GM18870 (cell line): ENCODE measurements around the gene B4GALT2.

ENCODE experiments used
- ATAC-seq: cut with Tn5 transposase; IDR thresholded peaks from one replicate; pipeline ENCODE4 v1.9.1; 2021; ENCODE audit warnings: moderate library complexity; ENCODE audit not compliant: unreplicated experiment

The B4GALT2 gene

DNA sequence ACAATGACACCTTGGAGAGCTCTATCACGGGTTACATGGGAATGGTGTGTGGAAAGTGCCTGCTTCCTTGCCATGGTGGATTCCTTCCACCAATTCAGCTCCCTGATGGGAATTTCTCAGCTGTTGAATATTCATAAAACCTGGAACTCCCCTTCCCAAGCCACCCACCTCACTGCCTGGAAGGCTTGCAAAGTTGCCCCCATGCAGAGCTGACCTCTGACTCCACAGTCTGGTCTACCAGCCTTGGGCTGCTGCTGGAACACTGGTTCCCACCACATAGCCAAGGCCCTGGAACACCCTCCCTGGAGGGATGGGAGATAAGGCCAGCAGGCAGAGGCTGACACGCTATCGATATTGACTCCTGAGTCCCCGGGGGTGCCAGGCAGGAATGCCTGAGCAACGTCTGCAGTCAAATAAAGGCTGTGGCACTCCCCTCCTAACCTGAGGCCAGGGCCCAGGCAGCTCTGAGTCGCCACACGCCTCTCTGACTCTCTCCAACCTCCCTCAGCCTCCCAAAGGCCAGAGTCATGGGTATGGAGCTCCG lies 21.2 kb downstream of the B4GALT2 start:
- ATAC-seq = no peak

DNA sequence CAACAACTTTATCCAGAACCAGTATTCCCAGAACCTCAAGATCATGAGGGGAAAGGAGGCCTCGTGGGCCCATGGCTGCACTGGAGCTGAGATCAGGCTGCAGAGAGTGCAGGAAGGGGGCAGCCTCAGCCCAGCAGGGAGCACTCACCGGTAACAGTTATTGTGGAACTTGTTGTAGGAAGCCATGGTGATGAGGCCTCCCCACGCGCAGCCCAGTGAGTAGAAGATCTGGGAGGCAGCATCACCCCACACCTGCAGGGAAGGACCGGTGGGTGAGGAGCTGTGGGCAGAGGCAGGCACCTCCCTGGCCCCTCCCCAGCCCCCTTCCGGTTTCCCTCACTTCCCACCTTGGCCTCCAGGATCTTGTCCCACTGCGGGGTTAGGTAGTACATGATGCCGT lies 23.2 kb downstream of the B4GALT2 start:
- no peak for ATAC-seq

DNA sequence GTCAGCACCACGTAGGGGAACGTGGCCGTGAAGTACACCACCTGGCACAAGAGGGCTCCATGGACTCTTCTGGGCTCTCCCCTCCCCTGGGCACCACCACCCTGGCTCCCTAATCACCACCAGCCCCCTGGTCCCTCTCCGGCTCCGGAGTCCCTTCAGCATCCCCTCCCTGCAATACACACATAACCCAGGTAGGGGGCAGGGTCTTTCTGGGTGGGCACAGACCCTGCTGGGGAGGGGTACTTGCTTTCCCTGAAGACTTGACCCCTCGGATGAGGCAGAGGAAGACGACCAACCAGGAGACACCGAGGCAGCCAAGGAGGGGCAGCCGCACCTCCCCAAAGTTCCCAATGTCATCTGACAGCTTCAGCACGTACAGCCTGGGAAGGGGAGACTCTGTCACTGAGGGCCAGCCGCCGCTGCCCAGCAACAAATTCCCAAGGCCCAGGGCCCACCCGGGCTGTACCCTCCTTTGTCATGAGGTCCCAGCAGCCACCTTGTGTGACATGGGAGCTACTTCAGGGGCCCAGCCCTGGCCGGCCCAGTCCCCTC lies 23.7 kb downstream of the B4GALT2 start:
- ATAC-seq = no peak

DNA sequence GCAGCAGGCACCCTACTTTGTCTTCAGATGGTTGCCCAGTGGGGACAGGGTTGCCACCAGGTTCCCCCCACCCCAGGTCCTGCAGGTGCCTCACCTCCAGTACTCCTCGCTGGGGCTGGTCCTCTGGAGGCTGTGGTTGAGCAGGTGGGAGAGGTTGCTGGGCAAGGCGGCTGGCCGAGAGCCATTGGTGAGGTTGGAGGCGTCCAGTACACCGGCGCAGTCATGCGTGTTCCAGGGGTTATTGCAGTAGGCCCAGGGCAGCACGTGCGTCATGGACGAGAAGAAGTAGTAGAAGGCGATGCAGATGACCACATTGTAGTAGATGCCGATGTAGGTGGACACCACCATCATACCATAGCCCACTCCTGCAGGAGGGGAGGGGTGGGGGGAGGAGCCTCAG lies 29.2 kb downstream of the B4GALT2 start:
- no peak for ATAC-seq

DNA sequence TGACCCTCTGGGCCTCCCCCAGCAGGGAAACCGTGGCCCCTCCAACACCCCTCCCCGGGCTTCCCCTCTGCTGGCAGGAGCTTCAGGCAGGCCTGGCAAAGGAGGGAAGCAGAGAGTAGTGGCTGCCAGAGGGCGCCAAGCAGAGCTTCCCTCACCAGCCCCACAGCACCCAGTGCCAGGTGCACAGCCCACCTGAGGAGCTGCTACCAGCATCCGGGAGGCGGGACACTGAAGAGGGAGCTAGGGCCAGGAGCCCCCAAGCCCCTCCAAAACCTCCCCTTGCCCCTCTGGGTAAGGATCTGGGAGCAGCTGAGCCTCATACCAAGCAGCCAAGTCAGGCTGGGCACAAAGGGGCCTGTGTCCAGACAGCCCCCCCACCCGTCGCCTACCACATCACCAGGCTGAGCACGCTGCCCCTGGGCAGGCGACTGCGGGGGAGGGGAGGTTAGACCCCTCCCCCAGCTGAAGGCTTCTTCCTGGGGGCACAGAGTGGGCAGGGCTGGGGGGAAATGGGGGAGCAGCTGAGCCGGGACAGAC lies 32.0 kb downstream of the B4GALT2 start:
- ATAC-seq = no peak

DNA sequence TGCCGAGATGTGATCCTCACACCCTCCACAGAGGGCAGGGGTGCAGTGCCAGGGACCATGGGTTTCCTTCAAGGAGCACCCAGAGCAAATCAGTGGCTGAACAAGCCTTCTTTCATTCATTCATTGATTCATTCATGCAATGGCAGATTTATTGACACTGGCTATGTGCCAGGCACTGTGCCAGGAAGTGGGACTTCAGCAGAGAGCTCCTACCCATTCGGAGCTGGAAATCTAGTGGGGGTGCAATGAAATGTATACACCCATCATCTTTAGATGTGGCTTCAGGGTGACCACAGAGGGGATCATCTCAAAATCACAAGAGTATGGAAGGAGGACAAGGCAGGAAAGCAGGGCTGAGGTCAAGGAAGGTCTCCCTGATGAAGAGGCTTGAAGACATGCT lies 33.4 kb downstream of the B4GALT2 start:
- no peak for ATAC-seq

DNA sequence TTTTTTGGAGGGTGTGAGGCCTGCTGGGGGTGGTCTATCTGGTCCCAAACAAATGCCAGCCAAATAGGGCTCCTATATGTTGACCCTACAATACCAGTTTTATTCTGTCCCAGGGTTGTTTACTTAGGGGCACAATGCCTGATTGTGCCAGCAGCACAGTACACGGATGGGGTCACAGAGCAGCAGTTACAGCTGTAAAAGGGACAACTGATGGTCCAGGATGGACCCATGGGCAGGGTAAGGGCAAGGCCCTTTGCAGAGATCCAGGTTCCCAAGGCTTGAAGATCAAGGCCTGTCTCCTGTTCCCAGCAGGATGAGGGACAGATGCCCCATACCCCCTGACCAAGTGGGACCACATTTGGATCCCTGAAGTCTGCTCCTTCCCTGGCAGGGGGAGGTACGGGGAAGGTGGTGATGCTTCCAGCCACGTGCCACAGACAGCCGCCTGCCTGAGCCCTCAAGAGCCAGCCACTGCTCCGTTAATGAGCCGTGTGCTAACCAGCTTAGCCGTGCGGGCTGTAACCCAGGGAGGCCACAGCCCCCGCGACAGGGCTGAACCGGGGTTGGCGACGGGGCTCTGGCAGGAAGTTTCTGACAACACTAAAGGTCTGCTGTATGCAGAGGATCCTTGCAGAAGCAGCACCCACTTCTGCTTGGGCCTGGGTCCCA lies 34.1 kb downstream of the B4GALT2 start:
- ATAC-seq = no peak

DNA sequence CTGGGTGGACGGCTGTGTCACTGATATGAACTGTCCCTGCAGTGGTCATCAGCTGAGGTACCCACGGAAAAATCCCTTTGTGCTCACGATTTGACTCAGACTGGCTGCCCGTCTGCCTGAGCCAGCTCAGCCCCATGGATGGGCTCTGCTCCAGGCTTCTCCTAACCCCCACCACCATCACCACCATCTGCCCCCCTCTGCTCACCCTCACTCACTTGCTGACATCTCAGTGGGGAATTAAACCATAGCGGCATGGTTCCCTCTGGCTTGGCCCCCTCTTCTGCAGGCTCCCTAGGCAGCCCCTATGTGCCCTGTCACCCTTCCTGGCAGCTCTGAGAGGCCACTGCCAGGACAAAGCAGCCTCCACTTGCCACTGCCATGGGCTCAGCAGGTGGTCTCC lies 34.9 kb downstream of the B4GALT2 start:
- ATAC-seq = no peak

DNA sequence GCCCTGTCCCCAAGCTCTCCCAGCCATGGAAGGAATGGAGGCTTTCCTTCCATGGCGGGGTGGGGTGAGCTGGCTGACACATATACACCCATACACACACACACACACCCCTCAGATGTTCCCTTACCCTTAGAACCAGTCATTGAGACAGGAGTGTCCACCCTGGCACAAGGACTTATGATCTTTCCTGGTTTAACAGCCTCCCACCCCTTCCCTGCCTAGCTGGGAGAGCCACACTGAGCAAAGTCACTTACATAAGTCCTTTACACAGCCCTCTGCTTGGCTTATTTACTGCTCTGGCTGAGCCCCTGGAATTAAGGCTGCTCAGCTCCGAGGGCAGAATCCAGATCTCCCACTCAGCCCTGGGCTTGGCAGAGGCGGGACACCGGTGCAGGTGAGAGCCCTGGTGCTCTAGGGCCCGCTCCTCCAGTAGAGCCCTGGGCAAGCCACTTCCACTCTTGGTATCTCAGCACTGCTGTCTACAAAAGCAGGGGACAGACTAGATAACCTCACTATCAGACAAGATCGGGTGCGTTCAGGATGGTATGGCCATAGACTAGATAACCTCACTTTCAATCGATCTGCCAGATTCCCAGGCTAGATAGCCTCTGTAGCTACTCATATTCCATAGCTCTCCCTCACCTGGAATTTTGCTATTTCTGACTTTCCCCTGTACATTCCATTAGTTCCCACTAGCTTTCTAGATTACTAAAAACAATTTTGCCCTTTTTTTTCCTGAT lies 35.5 kb downstream of the B4GALT2 start:
- no peak for ATAC-seq

DNA sequence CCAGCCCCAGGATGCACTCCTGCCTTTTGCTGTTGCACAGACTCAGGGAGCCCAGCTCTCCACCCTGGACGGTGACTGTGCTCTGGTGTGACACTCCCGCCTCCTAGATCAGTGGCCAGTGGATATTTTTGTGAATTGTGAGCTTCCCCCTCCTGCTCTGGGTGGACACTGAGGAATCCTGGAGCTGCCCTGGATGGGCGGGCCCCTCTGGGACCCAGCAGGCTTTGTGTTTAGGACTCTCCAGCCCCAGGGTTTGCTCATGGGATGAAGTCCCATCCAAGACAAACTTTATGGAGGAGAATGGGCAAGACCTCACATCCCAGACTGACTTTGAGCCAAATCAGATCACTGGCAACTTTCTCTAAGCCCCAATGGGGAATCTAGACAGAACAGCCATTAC lies 36.2 kb downstream of the B4GALT2 start:
- ATAC-seq = no peak

DNA sequence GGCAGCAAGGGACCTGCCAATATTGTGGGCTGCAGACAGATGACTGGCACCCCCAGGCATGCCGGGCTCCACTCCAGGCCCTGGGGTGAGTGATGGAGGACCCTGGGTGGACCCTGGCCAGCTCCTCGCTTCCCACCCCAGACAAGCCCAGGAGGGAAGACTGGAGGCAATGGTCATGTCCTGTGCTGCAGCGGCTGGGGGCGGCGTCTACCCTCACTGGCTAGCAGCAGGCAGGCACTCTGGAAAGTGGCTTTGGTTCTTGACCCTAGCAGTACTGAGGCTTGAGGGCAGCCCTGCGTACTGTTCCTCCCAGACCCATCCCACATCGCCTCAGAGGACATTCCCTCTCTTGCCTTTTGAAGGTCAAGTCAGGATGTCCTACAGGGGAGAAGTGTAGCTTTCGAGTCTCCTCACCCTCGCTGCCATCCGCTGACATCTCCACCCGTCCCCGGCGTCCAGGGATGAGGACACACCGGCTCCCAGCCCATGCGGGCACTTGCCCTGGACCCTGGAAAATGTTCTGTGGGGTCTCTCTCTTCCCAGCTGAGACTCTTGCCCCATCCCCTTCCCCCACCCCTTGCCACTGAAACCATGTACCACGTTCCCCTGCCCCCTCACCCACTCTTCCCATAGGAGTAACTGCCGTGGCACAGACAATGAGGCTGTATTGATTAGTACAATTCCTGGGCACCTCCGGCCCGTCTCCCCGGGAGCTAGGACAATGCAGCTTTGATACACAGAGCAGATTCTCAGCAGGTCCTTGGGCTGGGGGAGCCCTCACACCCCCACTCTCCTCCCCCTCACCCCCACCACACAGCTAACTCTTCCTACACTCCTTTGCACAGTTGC lies 37.3 kb downstream of the B4GALT2 start:
- no peak for ATAC-seq

DNA sequence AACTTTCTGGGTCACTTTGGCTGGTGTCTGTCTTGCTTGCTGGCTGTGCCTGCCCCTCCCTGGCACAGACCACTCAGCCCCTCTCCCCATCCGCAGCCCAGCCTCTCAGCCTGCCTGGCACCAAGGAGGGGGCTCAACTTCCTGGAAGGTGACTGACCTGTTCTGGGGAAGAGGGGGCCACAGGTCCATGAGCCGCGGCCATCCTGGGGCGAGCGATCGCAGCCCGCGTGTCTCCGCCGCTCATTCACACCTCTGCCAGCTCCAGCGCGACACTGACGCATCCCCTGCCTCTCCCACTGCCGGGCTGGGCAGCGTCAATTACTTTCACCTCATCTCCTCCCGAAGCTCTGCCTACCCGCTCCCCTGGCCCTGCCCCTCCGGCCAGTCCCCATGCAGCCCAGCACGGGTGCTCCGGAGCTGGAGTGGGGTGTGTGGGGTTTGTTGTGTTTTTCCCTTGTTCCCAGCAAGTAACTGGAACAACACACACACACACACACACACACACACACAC lies 37.9 kb downstream of the B4GALT2 start:
- no peak for ATAC-seq

DNA sequence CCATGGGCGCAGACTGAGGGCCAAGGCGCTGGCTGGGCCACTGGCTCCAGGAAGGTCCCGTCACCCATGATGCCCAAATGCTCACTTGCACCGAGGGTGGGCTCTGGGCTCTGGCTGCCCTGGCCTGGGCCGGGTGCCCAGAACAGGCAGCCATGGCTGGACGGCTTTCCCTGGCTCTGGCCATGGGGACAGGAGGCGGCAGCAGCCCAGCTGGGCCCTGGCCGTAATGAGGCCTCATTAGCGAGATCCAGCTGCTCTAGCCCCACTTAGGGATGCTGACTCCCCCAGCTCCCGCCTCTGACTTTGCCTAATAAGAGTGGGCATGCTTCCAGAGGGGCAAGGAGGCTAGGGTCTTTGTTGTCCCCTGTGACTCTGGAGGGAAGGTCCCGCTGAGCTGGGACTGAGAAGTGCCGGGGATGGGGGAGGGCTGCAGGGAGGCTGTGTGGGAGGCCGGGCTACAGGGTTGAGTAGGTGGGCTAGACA lies 40.5 kb downstream of the B4GALT2 start:
- no peak for ATAC-seq

DNA sequence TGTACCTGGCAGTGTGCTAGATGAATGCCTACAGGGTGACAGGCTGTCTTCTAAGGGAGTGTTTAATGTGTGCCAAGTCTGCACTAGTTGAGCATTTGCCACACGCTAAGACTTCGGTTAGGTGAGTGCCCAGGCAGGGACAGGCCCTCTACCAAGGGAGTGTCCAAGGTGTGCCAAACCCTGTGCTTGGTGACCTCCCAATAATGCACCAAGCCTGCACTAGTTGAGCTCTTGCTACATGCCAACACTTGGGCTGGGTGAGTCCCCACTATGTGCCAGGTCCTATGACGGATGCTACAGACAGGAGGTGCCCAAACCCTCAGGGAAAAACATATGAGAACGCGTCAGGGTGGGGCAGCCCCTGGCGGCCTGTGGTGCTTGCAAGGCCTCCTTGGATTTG lies 41.5 kb downstream of the B4GALT2 start:
- no peak for ATAC-seq

DNA sequence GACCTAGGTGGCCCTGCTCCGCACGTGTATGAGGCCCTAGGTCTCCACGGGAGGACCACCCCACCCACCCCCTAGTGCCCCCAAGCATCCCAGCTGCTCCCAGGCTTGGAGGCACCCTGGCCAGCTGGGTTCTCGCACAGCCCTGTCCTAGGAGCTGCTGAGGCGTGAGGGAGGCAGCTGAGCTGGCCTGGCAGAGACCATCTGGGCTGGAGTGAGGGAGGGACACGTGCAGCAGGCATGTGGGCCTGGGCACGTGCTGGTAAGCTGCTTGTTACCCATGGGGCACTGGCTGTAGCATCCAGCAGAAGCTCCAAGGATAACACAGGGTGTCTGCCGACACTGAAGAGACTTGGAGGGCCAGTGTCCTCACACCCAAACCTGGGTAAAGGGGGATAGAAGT lies 42.1 kb downstream of the B4GALT2 start:
- no peak for ATAC-seq

DNA sequence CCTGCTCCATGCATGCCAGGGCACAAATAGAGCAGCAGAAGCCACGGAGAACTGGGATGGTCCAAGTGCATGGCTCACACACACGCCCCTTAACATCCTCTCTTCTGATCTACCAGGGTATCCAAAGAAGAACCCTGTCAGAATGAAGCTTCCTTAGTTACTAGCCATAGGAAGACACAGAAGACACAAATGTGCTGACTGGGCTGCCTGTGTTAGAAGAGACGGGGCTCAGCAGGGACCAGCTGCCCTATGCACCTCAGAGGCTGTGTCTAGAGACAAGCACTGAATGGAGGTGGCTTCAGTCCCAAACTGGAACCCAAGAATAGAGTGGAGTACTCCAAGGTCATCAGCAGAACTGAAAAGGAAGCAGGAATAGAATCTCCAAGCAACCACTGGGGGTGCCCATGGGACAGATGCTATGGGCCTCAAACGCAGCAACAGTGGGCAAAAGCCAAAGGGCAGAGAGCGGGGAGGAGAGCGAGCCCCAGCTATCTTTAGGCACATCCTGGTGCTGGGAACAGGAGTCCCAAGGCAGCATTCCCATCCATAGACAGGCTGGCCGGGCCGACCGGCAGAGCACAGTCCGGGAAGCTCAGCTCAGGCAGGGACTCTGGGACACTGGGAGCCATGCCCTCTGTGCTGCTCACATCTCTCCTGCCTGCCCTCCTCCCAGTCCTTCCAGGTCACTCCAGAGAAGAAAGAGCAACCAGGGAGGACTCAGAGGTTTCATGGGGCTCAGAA lies 42.7 kb downstream of the B4GALT2 start:
- ATAC-seq = no peak

DNA sequence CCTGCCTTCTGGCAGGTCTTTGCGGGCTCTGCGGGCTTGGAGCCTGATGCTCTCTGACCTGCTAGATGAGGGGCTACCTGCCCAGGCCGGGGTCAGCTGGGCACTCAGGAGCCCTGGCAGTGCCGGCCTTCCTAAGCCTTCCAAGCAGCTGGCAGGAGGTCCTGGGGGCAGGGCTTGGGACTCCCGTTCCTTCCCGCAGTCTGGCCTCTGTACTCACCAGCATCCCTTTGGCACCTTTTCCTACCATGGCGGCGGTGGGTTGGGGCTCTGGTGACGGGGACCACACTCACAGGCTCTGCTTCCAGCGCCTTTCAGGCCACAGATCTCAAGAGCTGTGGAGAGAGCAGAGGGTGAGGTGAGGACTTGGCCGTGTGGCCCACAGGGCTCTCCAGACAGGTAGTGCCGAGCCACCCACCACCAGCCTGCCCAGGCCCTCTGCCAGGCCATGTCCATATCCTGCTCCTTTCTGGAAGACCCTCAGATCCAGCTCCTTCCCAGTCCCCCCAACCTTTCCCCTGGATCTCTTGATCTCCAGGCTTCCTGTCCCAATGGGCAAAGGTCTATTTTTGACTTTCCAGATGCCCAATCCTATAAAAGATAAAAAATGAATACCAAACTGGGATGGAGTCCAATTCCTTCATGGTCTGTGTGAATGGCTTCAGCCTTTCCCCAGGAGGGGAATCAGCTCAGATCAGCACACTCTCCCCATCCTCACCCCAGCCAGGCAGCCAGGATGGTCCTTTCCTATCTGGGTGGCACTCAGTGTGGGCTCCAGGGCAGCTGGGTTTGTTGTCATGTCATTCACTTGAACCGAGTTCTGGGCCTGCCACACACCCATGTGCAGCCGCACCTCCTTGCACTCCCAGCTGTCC lies 45.3 kb downstream of the B4GALT2 start:
- ATAC-seq = no peak

DNA sequence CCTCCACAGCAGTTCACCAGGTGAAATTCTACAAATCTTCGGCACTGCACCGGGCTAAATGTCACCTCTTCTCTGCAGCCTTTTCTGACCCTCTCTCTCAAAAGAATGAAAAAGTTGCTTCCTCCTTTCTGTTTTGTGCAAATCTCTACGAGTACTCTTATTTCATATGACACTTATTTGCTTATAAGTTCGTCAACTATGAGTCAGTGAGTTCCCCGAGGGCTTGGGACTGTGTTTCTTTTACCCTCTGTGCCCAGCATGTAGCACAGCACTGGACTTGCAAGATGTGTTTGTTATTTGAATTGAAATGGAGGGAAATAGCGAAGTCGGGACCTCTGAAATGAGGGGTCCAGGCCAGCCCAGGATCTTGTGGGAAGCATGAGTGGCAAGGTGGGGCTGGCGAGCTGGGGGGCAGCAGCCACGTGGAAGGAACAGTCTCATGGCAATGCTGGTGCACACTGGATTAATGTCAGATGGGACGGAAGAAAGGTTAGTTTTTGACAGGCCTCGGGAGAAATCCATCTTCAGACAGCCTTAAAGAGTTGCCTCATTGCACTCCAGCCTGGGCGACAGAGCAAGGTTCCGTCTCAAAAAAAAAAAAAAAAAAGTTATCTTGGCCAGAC lies 46.0 kb downstream of the B4GALT2 start:
- ATAC-seq = no peak

DNA sequence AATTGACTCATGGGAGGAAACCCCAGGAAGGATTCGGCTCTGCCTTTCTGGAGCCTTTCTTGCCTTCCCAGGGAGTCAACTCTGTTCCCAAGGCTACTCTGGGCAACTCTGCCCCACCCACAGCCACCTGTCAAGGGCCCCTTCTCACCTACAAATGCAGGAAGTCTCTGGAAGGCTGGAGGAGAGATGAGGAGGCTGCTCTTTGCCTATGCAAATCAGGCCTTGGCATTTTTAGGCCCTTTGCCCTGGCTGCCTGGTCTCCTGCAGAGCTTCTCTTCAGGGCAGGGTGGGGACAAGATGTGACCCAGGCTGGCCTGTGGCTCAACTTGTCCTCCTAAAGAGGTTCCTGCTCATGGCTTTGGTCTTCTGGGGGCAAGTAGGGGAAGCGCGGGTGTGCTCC lies 46.8 kb downstream of the B4GALT2 start:
- ATAC-seq = no peak
